NCI-H146 treated with DMSO at 0.1 percent for 48 hours (cell line): ENCODE measurements around the gene HOMEZ.
A peak's percentile ranks its signal among the peaks of the same experiment; 100 is the strongest.

ENCODE experiments used
- DNase-seq: peaks from one replicate; lab custom pipeline; 2025; ENCODE audit not compliant: unreplicated experiment; lab: John Stamatoyannopoulos, UW

Gene HOMEZ

DNA sequence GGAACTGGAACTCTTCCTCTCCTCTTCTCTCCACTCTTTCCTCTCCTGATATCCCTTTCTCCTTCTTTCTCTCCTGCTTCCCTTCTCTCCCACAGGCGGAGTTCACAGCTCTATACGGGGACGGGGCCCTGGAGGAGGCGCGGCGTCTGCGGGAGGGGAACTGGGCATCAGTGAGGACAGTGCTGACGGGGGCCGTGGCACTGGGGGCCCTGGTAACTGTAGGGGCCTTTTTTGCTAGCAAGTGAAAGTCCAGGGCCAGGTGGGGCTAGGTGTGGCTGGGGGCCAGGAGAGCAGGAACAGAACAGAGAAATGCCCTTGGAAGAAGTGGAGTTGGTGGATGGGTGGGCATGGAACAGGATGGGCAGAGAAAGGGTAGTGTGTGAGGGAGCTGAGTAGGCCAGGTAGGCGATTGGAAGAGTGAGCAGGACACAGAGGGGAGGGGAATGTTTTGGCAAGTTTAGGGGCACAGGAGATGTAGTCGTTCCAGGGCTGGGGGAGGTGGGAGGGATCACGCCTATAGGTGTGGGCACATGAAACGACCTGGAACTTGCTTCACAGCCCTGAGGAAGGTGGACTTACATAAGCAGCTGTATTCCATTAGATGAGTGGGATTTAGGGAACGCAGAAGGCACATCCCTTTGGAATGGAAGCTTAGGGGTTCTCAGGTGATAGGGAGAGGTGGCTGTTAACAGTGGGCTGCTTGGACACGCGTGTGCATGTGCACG lies 23.0 kb upstream of the HOMEZ start:
- no peak for DNase-seq

DNA sequence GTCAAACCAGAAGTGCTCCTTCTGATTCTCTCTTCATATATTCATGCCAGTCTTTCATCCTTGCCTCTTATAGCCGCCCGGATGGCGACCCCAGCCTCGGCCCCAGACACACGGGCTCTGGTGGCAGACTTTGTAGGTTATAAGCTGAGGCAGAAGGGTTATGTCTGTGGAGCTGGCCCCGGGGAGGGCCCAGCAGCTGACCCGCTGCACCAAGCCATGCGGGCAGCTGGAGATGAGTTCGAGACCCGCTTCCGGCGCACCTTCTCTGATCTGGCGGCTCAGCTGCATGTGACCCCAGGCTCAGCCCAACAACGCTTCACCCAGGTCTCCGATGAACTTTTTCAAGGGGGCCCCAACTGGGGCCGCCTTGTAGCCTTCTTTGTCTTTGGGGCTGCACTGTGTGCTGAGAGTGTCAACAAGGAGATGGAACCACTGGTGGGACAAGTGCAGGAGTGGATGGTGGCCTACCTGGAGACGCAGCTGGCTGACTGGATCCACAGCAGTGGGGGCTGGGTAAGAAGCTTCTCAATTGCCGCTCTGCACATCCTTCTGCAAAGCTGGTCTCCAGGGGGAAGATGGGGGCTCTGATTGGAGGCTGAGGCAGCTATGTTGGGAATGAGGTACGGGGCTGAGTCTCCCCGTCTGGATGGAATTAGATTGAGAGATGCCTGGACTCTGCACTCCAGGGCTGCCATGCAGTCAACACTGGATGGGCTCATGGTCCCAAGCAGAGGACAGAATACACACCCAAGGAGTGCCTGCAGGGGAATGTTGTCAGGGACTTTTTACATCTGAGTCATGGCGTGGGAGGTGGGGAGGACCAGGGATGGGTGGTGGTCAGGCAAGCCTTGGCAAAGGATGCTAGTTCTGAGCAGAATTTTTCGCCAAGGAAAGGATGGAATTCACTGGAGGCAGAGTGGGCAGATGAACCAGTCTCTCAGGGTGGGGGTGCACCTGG lies 22.0 kb upstream of the HOMEZ start:
- no peak for DNase-seq

DNA sequence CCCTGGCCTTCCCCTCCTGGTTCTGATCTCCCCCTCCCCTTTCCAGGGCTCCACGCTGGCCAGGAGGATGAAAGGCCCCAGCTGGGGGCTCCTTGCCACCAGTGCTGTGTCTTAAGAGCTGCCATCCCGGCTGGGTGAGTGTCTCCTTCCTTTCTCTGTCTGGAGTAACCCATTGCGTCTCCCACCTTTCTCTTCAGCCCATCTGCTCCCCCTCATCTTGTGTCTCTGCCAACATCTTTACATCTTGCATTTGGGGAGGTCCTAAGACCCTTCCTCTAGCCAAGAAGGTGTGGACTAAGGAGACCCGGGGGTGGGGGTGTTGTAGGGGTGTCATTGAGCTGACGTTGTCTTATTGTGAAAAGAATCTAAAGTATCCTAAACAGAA lies 21.2 kb upstream of the HOMEZ start:
- DNase-seq = no peak

DNA sequence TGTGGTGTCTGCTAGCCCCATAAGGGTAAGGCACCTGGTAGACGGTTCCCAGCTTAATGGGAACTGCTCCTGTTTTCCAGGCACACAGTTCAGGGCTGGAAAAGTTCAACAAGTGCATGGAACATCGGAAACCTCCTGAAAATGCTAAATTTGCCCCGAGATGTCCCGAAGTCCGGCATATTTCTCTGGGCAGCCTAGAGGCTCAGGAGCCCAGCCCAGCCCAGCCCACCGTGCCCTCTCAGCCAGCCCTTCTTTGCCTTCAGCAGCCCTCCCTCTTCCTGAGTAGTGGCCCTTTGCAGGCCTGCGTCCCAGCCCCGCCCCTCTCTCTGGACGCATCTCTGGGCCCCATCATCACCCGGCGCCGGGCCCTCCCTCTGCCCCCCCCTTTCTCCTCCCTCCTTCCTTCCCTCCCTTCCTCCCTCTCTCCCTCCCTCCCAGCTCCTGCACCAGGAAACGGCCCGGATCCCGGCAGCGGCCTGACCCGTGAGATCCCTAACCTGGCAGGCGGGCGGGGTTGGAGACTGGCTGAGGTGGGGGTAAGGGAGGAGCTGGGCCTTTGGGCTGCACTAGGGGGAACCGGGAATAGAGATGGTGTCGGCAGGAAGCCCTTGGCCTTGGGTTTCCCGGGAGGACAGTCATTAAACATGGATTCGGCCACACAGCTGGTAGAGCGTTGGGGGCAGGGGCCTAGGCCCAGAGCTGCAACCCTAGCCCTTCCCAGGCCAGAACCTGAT lies 20.6 kb upstream of the HOMEZ start, which contains the start of gene BCL2L2:
Gene BCL2L2 (plus strand): TSS at position 422 of the 734 bp plus-strand sequence. CDS start 935 bp downstream, outside the sequence.
- peak; percentile 84 for DNase-seq

DNA sequence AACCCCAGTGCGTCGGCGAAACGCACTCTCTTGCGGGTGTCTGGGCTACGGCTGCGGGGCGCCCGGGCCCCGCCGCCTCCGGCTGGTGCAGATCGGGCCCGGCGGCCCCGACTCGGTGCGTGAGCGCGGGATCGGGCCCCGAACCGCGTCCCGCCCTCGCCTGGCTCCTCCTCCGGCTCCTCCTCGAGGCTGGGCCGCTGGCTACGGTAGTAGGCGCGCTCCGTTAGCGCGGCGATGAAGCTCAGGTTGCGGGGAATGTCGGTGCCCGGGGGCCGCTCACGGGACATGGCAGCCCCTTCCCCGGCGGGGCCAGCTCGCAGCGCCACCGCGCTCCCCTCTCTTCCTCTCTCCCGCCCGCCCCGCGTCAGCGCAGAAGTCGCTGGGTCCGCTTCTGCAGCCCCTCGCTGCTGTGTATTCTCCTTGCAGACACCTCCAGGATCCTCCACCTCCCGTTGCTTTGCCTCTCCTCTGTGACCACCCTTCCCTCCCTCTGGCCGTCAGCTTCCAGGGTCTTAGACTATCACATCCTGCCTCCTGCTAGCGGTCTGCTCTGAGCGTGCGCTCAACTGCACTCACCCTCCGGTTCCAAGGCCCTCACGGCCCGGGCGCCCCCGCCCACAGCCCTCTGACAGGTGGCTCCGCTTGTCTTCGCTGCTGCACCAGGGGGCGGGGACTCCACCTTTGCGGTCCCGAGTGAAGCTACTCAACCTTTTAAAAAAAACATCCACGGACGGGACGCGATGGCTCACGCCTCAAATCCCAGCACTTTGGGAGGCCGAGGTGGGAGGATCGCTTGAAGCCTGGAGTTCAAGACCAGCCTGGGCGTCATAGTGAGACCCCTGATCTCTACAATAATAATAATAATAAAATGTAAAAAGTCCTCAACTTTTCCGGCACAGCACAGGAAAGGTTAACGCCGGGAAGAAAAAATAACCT lies 16.6 kb upstream of the HOMEZ start, which contains the start of gene PPP1R3E:
Gene PPP1R3E (minus strand): TSS at position 570 of the 936 bp plus-strand sequence. CDS start 283 bp downstream, at position 287.
- DNase-seq = peak; percentile 63

DNA sequence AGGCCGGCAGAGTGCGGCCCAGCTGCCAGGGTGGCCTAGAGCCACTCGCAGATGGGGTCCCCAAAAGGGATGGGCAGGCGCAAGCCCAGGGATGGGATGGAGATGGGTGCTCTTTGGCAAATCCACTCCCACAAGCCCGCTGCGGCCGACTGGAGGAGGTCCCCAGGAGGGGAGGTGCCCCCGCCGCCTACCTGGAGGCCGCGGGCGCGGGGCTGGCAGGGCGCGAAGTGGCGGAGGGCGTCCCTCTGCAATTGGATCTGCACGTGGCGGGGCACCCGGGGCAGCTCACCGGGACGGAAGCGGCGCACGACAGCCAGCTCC lies 16.0 kb upstream of the HOMEZ start:
- no peak for DNase-seq

DNA sequence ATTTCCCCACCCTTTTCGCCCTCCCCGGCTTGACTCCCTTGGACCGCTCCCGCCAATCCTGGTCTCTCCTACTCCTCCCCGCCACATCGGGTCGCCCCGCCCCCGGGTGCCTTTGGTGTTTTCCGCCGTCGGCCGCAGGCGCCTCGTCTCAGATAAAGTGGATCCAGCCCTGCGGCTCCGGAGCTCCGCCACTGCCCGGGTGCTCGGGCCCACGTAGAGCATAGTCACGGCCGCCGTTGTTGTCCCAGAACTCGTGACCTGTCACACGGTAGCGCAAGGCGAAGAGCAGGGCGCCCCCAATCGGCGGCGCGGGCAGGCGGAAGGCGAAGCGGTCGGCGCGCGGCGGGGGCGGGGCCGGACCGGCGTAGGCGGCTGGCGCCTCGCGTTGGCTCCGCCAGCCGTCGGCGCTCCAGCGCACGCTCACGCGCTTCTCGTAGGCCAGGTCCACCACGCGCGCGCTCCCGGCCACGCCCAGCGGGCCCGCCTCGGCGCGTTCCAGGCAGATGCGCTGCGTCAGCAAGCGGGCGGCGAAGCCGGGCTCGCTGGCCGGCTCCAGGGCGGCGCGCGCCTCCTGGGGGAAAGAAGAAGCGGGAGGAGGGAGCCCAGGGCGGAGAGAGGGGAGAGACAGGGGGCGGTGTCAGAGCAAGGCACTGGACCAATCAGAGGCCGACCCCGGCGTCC lies 15.5 kb upstream of the HOMEZ start:
- peak; percentile 90 for DNase-seq

DNA sequence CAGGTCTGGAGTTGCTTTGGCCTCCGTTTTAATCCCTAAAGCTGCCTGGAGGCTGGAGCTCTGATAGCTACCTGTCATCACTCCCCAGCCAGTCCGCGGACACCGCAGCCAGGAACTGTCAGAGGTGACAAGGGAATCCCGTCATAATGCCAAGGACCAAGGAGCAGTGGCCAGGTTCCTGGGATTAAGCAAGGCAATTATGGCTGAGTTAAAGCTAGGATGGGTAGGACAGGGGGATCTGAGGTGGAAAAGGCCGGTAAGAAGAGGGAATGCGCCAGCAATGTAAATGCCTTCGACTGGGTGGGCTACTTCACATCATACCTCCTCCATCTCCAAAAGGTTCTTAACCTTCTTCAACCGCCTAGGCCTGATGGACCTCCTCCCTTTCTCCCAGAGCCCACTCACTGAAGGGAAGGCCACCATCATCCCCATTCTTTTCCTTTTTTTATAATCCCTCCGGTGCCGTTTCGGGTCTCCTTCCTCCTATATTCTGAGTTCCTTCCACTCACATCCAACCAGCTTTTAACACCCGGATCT lies 14.8 kb upstream of the HOMEZ start:
- DNase-seq = peak; percentile 12

DNA sequence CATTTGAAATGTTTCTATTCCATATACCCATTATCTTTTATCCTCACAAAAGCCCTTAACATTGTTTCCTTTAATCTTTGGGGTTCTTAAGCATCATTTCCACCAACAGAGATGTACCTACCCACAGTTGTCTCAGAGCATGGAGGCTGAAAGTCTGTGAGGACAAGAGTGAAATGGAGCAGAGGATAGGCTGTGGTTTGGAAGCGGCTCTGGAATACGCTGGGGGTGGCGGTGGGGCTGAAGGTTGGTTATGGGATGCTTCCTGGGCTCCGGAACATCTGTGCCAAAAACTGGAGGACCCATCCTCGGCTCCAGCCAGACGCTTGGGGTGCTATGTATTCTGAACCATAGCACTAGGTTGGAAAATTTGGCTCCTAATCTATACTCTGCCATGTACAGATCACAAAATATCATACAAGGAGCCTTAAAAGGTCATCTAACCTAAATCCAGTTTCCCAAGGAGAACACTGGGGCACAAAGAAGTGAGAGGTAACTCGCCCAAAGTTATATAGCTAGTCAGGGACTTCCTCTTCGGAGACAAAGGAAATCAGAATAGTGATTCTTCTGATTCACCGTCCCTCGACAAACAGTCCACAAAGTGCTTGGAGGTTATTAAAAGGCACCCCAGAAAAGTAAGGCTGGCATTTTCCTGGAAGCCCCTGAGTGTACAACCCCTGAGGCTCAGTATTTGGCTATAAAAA lies 14.2 kb upstream of the HOMEZ start:
- no peak for DNase-seq

DNA sequence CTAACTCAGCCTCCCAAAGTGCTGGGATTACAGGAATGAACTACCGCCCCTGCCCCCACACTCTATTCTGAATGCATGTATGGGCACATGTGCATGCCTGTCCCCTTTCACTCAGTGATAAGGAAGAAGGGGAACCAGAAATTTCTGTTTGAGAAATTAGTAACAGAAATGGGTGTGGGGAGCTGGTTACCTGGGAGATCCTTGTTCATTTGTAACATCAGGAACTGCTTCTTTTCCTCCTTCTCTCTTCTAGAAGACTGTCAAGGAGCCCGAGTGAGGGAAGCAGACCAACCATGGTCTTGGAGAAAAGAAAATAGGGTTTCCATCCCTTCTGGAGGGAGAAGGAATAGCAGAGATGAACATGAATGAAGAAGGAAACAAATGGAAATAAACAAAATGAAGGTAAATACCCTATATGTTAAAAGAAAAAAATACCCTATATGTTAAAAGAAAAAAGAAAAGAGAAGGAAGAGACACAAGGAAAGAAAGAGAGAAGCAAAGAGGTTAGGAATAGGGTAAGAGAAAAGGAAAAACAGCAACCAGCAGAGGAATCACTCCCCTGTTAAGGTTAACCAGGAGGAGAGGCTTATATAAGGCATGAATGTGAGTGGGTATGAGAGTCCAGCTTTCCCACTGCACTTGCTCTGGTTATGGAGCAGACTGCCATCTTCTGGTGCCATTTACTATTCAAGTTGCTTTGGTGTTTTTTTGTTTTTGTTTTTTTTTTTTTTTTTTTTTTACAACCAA lies 13.5 kb upstream of the HOMEZ start:
- no peak for DNase-seq

DNA sequence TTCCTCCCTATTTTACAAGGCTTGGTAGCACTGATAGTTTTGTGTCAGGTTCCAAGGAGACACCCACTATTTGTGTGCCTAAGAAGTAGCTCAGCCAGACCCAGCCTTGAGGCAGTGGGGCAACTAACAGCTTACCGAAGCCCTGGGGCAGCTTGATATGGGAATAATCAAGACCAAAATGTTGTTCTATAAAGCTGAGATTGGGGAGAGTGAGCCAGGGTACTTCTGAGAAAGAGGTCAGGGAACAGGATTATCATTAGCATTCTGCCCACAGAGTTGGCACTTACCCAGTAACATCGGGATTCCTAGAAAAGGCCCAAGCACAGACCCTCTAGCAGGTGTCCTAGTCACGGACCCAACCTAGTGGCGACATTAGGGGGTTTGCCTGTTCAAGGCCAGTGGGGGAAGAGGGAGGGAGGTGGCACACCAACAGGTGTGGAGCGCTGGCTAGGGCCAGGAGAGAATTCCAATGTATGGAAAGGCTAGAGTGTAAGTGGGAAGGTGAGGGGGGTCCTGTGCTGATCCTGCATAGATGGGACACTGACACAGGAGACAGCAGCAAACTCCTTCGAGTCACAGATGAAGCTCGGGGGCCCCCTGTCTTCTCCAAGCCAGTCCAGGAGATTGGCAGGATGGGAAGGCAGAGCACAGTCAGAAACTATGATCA lies 11.8 kb upstream of the HOMEZ start:
- no peak for DNase-seq

DNA sequence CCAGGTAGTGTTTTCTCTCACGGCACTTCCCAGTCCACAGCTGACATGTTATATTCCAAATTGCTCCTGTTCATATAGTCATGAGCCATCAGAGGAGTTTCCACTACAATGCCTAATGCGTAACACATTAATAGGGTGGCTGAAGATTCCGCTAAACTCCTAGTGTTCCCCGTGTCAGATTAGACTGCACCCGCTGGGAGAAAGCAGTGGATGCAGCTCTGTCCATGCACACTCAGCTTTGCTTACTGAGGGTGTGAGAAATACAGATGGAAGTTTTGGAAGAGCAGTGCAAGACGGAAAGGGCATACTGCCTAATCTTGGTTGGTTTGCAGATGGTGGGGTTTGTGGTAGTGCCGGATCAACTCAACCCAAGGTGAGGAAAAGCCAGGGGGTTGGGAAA lies 11.2 kb upstream of the HOMEZ start:
- DNase-seq = no peak

DNA sequence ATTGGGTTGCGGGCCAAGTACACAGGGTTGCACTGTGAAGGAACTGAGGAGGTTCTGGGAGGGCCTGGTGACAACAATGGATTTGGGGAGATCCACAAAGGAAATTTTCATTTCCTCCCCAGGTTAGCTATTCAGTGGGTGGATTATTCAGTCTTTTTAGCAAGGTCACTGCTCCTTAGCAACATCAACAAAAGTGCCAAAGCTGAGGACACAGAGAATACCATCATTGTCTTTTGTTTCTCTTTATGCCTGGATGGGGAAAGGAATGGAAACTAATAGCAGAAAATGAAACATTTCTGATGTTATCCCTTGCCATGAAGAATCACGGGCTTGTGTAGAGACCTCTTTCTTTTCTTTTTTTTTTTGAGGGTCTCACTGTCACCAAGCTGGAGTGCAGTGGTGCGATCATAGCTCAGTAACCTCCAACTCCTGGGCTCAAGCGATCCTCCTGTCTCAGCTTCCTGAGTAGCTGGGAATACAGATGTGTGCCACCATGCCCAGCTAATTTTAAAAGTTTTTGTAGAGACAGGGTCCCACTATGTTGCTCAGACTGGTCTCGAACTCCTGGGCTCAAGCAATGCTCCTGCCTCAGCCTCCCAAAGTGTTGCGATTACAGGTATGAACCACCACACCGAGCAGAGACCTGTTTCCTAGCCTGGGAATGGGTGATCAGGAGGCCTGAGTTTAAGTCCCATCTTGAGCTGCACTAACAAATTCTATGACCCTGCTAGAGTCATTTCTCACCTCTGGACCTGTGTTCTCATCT lies 10.3 kb upstream of the HOMEZ start:
- DNase-seq = no peak

DNA sequence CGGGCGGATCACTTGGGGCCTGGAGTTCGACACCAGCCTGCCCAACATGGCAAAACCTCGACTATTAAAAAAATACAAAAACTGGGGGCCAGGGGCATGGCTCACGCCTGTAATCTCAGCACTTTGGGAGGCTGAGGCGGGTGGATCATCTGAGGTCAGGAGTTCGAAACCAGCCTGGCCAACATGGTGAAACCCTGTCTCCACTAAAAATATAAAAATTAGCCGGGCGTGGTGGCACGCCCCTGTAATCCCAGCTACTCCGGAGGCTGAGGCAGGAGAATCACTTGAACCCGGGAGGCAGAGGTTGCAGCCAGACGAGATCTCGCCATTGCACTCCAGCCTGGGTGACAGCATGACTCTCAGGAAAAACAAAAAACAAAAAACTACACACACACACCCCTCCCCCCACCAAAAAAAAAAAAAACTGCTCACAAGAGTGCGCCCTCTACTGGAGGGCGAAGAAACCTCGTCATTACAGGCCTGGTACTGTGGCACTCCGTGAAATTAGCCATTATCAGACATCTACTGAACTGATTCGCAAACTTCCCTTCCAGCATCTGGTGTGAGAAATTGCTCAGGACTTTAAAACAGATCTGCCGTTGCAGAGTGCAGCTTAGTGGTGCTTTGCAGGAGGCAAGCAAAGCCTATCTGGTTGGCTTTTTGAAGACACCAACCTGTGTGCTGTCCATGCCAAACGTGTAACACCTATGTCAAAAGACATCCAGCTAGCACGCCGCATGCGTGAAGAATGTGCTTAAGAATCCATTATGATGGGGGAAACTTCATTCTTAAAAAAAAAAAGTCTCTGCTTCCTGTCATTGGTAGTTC lies 9.0 kb upstream of the HOMEZ start:
- DNase-seq = peak; percentile 26

DNA sequence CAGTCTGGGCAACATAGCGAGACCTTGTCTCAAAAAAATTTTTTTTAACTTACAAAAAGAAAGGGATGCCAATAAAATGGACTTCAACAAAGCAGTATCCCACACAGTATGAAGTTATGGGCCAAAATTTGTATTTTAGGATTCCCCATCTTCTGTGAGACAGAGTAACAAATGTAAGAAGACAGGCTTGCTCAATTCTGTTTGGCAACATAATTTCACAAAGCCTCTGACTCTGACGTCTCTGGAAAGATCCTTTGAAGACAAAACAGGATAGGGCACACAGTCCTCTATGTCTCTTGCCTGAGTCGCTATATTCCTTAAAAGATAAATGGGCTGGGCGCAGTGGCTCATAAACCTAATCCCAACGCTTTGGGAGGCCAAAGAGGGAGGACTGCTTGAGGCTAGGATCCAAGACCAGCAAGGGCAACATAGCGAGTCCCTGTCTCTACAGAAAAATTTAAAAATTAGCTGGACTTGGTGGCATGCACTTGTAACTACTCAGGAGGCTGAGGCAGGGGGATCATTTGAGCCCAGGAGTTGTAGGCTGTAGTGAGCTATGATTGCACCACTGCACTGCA lies 1.1 kb upstream of the HOMEZ start:
- DNase-seq = no peak
